ENCODE measurements around the gene CHST11.

The CHST11 gene

DNA sequence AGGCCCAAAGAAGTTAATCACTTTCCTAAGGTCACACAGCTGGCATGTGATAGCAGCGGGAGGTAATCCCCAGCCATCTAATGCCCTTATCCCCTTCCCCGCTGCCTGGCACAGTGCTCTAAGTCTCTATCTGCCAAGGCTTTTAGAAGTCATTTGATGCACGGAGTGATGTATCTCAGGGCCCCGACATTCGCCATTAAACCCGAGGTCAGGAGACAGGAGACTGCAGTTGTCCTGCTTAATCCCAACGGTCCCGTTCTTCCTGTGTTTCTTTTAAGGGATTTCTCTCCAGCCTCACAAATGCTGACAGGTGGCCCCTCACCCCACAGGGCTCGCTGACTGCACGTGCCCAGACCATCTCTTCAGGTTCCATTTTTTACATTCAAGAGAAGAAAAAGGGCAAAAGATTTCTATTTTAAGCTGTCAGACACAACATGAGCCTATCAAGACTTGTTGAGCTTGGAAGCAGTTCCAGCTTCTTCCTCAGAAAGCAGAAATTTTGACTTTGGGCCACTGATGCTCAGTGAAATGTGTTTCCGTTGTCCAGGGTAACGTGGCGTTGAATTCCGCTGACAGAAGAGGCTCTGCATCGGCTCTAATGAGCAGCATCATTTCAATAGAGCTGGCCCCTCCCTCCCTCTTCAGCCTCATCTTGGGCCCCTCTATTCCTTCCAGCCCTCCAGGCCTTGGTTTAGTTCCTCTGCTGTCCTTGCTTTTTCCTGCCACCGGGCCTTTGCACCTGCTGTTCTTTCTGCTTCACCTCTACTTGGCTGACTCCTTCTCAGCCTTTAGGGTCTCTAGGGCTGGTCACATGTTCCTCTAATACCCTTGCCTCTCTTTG lies 171.5 kb downstream of the CHST11 start:
- in situ Hi-C loops (cut with MboI; ENCODE audit: low sequenced_read_pairs, unreplicated experiment) = no loop called here
- DNase-seq (ENCODE audit: low spot score) = no peak
- TF ChIP-seq, protein P1, sequence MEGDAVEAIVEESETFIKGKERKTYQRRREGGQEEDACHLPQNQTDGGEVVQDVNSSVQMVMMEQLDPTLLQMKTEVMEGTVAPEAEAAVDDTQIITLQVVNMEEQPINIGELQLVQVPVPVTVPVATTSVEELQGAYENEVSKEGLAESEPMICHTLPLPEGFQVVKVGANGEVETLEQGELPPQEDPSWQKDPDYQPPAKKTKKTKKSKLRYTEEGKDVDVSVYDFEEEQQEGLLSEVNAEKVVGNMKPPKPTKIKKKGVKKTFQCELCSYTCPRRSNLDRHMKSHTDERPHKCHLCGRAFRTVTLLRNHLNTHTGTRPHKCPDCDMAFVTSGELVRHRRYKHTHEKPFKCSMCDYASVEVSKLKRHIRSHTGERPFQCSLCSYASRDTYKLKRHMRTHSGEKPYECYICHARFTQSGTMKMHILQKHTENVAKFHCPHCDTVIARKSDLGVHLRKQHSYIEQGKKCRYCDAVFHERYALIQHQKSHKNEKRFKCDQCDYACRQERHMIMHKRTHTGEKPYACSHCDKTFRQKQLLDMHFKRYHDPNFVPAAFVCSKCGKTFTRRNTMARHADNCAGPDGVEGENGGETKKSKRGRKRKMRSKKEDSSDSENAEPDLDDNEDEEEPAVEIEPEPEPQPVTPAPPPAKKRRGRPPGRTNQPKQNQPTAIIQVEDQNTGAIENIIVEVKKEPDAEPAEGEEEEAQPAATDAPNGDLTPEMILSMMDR (IDR thresholded peaks at IDR 0.05; ENCODE audit: borderline replicate concordance, control extremely low read depth, extremely low read depth, insufficient read depth, missing control alignments) = no peak

DNA sequence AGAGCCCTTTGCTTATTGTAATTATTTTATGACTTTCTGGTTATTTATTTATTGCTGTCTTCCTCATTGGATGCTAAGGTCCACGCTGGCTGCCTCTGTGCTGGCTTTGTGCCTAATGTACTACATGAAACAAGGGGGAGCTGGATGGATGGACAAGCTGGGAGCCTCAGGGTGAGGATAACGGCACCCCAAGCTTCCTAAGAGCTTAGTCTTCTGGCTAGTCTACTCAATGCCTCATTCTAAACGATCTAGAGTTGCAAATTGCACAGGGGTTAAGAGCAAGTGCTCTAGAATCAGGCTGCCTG lies 172.0 kb downstream of the CHST11 start:
- DNase-seq (ENCODE audit: low spot score) = no peak
- TF ChIP-seq, protein P1 (IDR thresholded peaks at IDR 0.05; ENCODE audit: borderline replicate concordance, control extremely low read depth, extremely low read depth, insufficient read depth, missing control alignments) = no peak
- in situ Hi-C loops (cut with MboI; ENCODE audit: low sequenced_read_pairs, unreplicated experiment) = no loop called here

DNA sequence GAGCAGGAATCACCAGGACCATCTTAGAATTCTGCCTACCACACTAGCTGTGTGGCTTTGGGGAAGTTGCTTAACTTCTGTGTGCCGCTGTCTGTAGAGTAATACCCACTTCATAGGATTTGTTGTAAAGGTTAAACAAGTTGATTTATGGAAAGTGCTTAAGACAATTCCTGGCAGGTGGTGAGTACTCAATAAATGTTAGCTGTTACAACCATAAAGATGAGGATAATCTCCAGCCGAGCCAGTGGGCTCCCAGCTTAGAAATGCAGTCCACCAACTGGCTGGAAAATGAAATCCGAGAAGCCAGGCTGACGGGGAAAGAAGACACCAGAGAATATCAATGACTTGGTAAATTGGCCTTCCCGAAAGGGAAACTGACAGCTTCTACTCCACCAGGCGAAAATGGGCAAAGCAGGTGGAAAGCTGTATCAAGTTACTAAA lies 173.5 kb downstream of the CHST11 start:
- no peak for DNase-seq (ENCODE audit: low spot score)
- in situ Hi-C loops (cut with MboI; ENCODE audit: low sequenced_read_pairs, unreplicated experiment) = no loop called here
- TF ChIP-seq, protein P1 (IDR thresholded peaks at IDR 0.05; ENCODE audit: borderline replicate concordance, control extremely low read depth, extremely low read depth, insufficient read depth, missing control alignments) = no peak

DNA sequence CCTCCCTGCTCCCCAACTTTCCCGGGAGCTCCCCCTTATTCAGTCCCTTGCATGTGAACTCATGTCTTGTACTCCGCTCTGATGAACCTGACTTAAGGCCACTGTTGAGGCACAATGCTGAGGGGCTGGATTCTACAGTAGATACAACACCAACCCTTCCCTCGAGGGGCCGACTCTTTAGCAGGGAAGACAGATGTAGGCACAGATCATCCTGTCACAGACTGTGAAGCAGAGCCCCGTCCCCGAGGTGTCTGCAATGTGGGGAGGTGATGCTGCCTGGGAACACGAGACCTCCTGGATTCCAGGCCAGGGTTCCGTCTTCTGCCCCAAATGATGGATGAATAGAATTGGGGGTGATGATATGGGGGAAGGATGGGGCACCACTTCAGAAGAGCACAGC lies 175.1 kb downstream of the CHST11 start:
- DNase-seq (ENCODE audit: low spot score) = no peak
- TF ChIP-seq, protein P1 (IDR thresholded peaks at IDR 0.05; ENCODE audit: borderline replicate concordance, control extremely low read depth, extremely low read depth, insufficient read depth, missing control alignments) = no peak
- in situ Hi-C loops (cut with MboI; ENCODE audit: low sequenced_read_pairs, unreplicated experiment) = no loop called here

DNA sequence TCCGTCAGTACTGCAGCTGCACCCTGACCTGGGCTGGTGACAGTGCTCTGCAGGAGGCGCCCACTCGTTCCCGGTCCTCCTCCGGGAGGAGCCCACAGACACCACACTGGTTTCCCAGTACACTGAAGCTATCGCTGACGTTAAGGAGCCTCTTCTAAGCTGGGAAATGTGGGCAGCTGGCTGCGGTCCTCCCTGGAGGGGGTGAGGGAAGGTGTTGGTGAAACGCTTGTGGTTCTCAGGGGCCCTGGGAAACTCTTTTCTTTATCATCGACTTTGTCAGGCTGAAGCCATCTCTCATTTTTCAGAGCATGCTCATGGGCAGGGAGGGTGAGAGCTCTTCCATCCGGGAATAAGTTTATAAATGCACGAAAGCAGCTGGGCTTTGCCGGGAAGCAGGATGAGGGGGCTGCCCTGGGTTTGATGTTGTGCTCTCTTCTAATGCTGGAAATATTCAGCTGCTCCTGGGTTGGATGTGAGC lies 176.0 kb downstream of the CHST11 start:
- DNase-seq (ENCODE audit: low spot score) = no peak
- in situ Hi-C loops (cut with MboI; ENCODE audit: low sequenced_read_pairs, unreplicated experiment) = no loop called here
- TF ChIP-seq, protein P1 (IDR thresholded peaks at IDR 0.05; ENCODE audit: borderline replicate concordance, control extremely low read depth, extremely low read depth, insufficient read depth, missing control alignments) = no peak

DNA sequence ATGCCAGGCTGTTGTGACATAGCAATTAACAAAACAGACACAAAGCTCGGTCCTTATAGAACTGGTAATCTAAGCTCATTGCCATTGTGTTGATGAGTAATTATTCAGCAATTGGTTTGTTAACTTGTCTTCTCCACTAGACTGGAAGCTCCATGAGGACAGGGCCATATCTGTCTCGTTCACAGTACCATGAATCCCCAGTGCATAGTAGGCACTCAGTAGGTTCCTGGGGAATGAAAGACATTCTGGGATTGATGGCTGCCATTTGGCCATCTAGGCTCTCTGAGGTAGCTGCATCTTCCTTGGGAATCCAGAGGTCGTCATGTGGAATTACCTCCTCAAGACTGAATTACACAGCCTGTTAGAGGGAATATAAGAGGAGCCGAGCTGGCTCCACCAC lies 177.3 kb downstream of the CHST11 start:
- in situ Hi-C loops (cut with MboI; ENCODE audit: low sequenced_read_pairs, unreplicated experiment) = no loop called here
- TF ChIP-seq, protein P1 (IDR thresholded peaks at IDR 0.05; ENCODE audit: borderline replicate concordance, control extremely low read depth, extremely low read depth, insufficient read depth, missing control alignments) = no peak
- no peak for DNase-seq (ENCODE audit: low spot score)
